OCI-LY7 (cell line): Measurements from ENCODE around the gene PLXNB1.

ENCODE experiments used
- CTCF ChIP-seq: fragments of 200-600 bp; sonication (generic); conservative IDR thresholded peaks from 2 replicates; pipeline ENCODE4 v1.5.1; 2014; ENCODE audit warnings: mild to moderate bottlenecking, antibody characterized with exemption, low read length, moderate library complexity, mixed read lengths
- EZH2phosphoT487 ChIP-seq: fragments of 200-600 bp; sonication (generic); IDR thresholded peaks from 2 replicates; pipeline ENCODE4 v1.6.1; 2018; ENCODE audit warnings: low read depth, borderline replicate concordance, mild to moderate bottlenecking, mixed run types, antibody characterized with exemption, low read length, moderate library complexity, mixed read lengths

GRCh38 chr3:48477959-48478520, 48.2 kb upstream of the PLXNB1 start:
- TF ChIP-seq CTCF, result no peak
- no peak for TF ChIP-seq EZH2phosphoT487
